OCI-LY7 (cell line): ENCODE results near the gene FGD3.

Source experiments
- CTCF ChIP-seq: fragments of 200-600 bp; sonication (generic); conservative IDR thresholded peaks from 2 replicates; pipeline ENCODE4 v1.5.1; 2014; ENCODE audit warnings: mild to moderate bottlenecking, antibody characterized with exemption, low read length, moderate library complexity, mixed read lengths
- EZH2phosphoT487 ChIP-seq: fragments of 200-600 bp; sonication (generic); IDR thresholded peaks from 2 replicates; pipeline ENCODE4 v1.6.1; 2018; ENCODE audit warnings: low read depth, borderline replicate concordance, mild to moderate bottlenecking, mixed run types, antibody characterized with exemption, low read length, moderate library complexity, mixed read lengths

DNA sequence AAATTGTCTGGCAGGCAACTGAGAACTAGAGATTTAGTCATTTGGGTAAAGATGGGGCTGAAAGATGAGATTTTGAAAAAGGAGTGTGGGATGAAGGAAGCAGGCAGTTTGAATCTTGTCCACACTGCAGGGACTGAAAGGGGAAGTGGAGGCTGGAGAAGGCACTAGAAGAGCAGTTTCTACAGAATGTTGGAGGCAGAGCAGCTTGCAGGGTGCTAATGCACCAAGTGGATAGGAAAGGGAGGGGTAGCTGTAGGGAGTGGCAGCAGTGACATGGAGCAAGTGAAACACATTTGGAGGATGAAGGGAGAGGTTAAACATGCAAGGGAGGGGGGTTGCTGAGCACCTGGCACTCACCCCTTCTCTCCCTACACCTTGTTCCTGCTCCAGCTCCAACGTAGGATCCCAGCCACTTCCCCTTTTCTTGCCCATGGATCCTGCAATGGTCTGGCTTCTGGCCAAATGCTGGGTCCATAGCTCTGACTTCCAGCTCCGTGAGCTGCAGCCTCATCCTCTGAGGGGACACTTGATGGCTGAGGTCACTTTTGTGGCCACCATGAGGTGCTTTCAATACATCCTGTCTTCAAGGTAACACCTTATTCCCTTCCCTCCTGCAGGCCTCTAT, 30.0 kb upstream of the FGD3 start:
- TF ChIP-seq CTCF, result no peak
- TF ChIP-seq EZH2phosphoT487, result no peak
